IPS-NIHi11 (cell line): ENCODE data around the gene CXorf38.

ENCODE experiments used
- DNase-seq: peaks from one replicate; pipeline ENCODE4 v3.0.0; 2012; ENCODE audit warnings: mixed read lengths, low spot score

CXorf38 gene

GRCh38 chrX:40647307-40648197 lies at the start of gene CXorf38:
Gene CXorf38, minus strand, starts transcription at chrX:40647561. Its CDS starts 41 bp downstream, at chrX:40647520.
- peak; percentile 90 for DNase-seq

- no peak for DNase-seq
Observed at GRCh38 chrX:40694802-40695201, 47.4 kb upstream of the CXorf38 start.

- DNase-seq, result no peak
Observed at GRCh38 chrX:40688929-40689328, 41.6 kb upstream of the CXorf38 start.

- DNase-seq, result no peak
Observed at GRCh38 chrX:40687169-40687568, 39.8 kb upstream of the CXorf38 start.

- DNase-seq, result no peak
Observed at GRCh38 chrX:40685362-40685918, 38.1 kb upstream of the CXorf38 start.

GRCh38 chrX:40684092-40684491 lies 36.7 kb upstream of the CXorf38 start:
- no peak for DNase-seq

- DNase-seq, result no peak
Observed at GRCh38 chrX:40683245-40683644, 35.9 kb upstream of the CXorf38 start.

- no peak for DNase-seq
Observed at GRCh38 chrX:40671126-40671525, 23.8 kb upstream of the CXorf38 start.

GRCh38 chrX:40663880-40664630 lies 16.7 kb upstream of the CXorf38 start:
- DNase-seq, result peak; percentile 41

GRCh38 chrX:40663078-40663740 lies 15.8 kb upstream of the CXorf38 start:
- DNase-seq, result no peak

- no peak for DNase-seq
Observed at GRCh38 chrX:40661489-40661888, 14.1 kb upstream of the CXorf38 start.

- DNase-seq, result no peak
Observed at GRCh38 chrX:40660381-40660780, 13.0 kb upstream of the CXorf38 start.

- no peak for DNase-seq
Observed at GRCh38 chrX:40653535-40653934, 6.2 kb upstream of the CXorf38 start.

GRCh38 chrX:40652664-40653063 lies 5.3 kb upstream of the CXorf38 start:
- DNase-seq, result no peak

GRCh38 chrX:40651620-40652223 lies 4.4 kb upstream of the CXorf38 start:
- peak; percentile 10 for DNase-seq

- DNase-seq, result peak; percentile 34
Observed at GRCh38 chrX:40646489-40647306, 663 bp downstream of the CXorf38 start.

GRCh38 chrX:40644821-40645358 lies 2.5 kb downstream of the CXorf38 start:
- DNase-seq, result no peak

- DNase-seq, result no peak
Observed at GRCh38 chrX:40644176-40644575, 3.2 kb downstream of the CXorf38 start.

GRCh38 chrX:40637687-40638086 lies 9.7 kb downstream of the CXorf38 start:
- DNase-seq, result no peak

GRCh38 chrX:40632199-40632598 lies 15.2 kb downstream of the CXorf38 start:
- DNase-seq, result no peak

GRCh38 chrX:40628506-40628905 lies 18.9 kb downstream of the CXorf38 start:
- no peak for DNase-seq
